ENCODE results near the gene ARHGEF33. TPM values are rescaled to one million over a fixed set of nuclear protein-coding genes. Genes with fewer than 3 reads are reported as not detected.

ARHGEF33 gene
- total RNA-seq, 1 donor from 2014 or later = 0.30 TPM

DNA sequence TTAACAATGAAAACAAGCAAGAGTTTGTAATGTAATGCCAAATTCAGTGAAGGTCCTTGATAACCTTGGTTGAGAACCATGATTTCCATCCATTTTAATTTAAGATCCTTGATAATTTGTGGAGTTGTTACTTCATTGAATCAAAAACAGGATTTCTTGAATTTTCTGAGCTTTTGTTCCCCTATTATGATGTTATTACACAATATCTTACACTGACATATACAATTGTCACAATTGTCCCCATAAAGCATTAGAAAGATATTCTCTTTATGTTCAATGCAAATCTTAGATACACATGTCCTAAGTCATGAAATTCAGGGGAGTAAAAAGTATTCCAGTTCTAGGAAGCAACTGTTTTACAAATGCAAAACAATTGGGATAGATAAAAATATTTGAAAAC is 83.6 kb downstream of the ARHGEF33 start:
- H3K9me3 Mint-ChIP-seq (ENCODE audit: unreplicated experiment) = no peaks in the 10 kb centered on the region

GRCh38 chr2:38975042-38975441 is 85.4 kb downstream of the ARHGEF33 start:
- H3K27ac ChIP-seq (ENCODE audit: low read depth, low read length) = no peak overlapping the region
- no peak overlapping the region for H2AFZ ChIP-seq (ENCODE audit: low read depth, low read length)
- H3K27me3 ChIP-seq (ENCODE audit: insufficient read depth, low read length) = no peaks in the 10 kb centered on the region
- H3K36me3 ChIP-seq (ENCODE audit: insufficient read depth, low read length) = no peaks in the 10 kb centered on the region
- no peaks in the 10 kb centered on the region for H3K4me1 ChIP-seq (ENCODE audit: insufficient read depth, low read length)
- DNase-seq (ENCODE audit: low read depth) (no peak), FAIRE-seq (no peak)
- no peak for TF ChIP-seq CTCF (IDR thresholded peaks at IDR 0.05; ENCODE audit: insufficient read depth, low read depth, low read length)
- TF ChIP-seq EZH2 (IDR thresholded peaks at IDR 0.05; ENCODE audit: insufficient read depth, low read length) = no peak
- no peaks in the 10 kb centered on the region for H3K9me3 ChIP-seq (ENCODE audit: insufficient read depth, low read depth, low read length)
- Mint-ChIP-seq H3K27me3 (ENCODE audit: low read depth, unreplicated experiment) (no peaks in the 10 kb centered on the region), H3K36me3 (ENCODE audit: low read depth, unreplicated experiment) (peaks cover 2% of the 10 kb centered on the region), H3K27ac (ENCODE audit: unreplicated experiment) (no peak overlapping the region), H3K4me1 (ENCODE audit: low read depth, unreplicated experiment) (no peaks in the 10 kb centered on the region), H3K9me3 (ENCODE audit: unreplicated experiment) (no peaks in the 10 kb centered on the region), H3K4me3 (ENCODE audit: unreplicated experiment) (no peak overlapping the region)
- H3K9ac ChIP-seq (ENCODE audit: low read length) = no peak overlapping the region
- no peak overlapping the region for H3K4me2 ChIP-seq (ENCODE audit: low read length)
- no peaks in the 10 kb centered on the region for H4K20me1 ChIP-seq (ENCODE audit: insufficient read depth, low read length)
- H3K79me2 ChIP-seq (ENCODE audit: insufficient read depth, low read length) = no peaks in the 10 kb centered on the region
- no peak overlapping the region for H3K4me3 ChIP-seq (ENCODE audit: insufficient read depth, low read depth, low read length)

More for the DNA sequence above, 83.6 kb downstream of the ARHGEF33 start:
- H4K20me1 ChIP-seq (ENCODE audit: insufficient read depth, low read length) = no peaks in the 10 kb centered on the region
- peaks cover 3% of the 10 kb centered on the region for H3K27me3 Mint-ChIP-seq (ENCODE audit: low read depth, unreplicated experiment)
- no peaks in the 10 kb centered on the region for H3K27me3 ChIP-seq (ENCODE audit: insufficient read depth, low read length)
- no peak overlapping the region for H3K4me3 Mint-ChIP-seq (ENCODE audit: unreplicated experiment)
- H3K4me2 ChIP-seq (ENCODE audit: low read length) = no peak overlapping the region
- DNase-seq (ENCODE audit: low read depth) (no peak), FAIRE-seq (no peak)
- H3K27ac Mint-ChIP-seq (ENCODE audit: unreplicated experiment) = no peak overlapping the region
- peaks cover 2% of the 10 kb centered on the region for H3K36me3 Mint-ChIP-seq (ENCODE audit: low read depth, unreplicated experiment)
- no peaks in the 10 kb centered on the region for H3K36me3 ChIP-seq (ENCODE audit: insufficient read depth, low read length)
- no peaks in the 10 kb centered on the region for H3K9me3 ChIP-seq (ENCODE audit: insufficient read depth, low read depth, low read length)
- TF ChIP-seq EZH2 (IDR thresholded peaks at IDR 0.05; ENCODE audit: insufficient read depth, low read length) = no peak
- TF ChIP-seq CTCF (IDR thresholded peaks at IDR 0.05; ENCODE audit: insufficient read depth, low read depth, low read length) = no peak
- H3K4me1 ChIP-seq (ENCODE audit: insufficient read depth, low read length) = no peaks in the 10 kb centered on the region
- no peak overlapping the region for H3K27ac ChIP-seq (ENCODE audit: low read depth, low read length)
- no peak overlapping the region for H3K9ac ChIP-seq (ENCODE audit: low read length)
- H2AFZ ChIP-seq (ENCODE audit: low read depth, low read length) = no peak overlapping the region
- no peaks in the 10 kb centered on the region for H3K4me1 Mint-ChIP-seq (ENCODE audit: low read depth, unreplicated experiment)
- no peaks in the 10 kb centered on the region for H3K79me2 ChIP-seq (ENCODE audit: insufficient read depth, low read length)
- H3K4me3 ChIP-seq (ENCODE audit: insufficient read depth, low read depth, low read length) = no peak overlapping the region

GRCh38 chr2:38977047-38977446 is 87.4 kb downstream of the ARHGEF33 start:
- Mint-ChIP-seq H3K4me1 (ENCODE audit: low read depth, unreplicated experiment) (no peaks in the 10 kb centered on the region), H3K9me3 (ENCODE audit: unreplicated experiment) (no peaks in the 10 kb centered on the region), H3K4me3 (ENCODE audit: unreplicated experiment) (no peak overlapping the region), H3K27me3 (ENCODE audit: low read depth, unreplicated experiment) (no peaks in the 10 kb centered on the region), H3K36me3 (ENCODE audit: low read depth, unreplicated experiment) (peaks cover 2% of the 10 kb centered on the region), H3K27ac (ENCODE audit: unreplicated experiment) (no peak overlapping the region)
- Histone ChIP-seq H3K4me3 (ENCODE audit: insufficient read depth, low read depth, low read length) (no peak overlapping the region), H3K4me1 (ENCODE audit: insufficient read depth, low read length) (no peaks in the 10 kb centered on the region), H3K27ac (ENCODE audit: low read depth, low read length) (no peak overlapping the region), H3K4me2 (ENCODE audit: low read length) (no peak overlapping the region), H3K9me3 (ENCODE audit: insufficient read depth, low read depth, low read length) (no peaks in the 10 kb centered on the region), H4K20me1 (ENCODE audit: insufficient read depth, low read length) (no peaks in the 10 kb centered on the region), H2AFZ (ENCODE audit: low read depth, low read length) (no peak overlapping the region), H3K36me3 (ENCODE audit: insufficient read depth, low read length) (no peaks in the 10 kb centered on the region), H3K79me2 (ENCODE audit: insufficient read depth, low read length) (no peaks in the 10 kb centered on the region), H3K9ac (ENCODE audit: low read length) (no peak overlapping the region), H3K27me3 (ENCODE audit: insufficient read depth, low read length) (no peaks in the 10 kb centered on the region)
- no peak for DNase-seq (ENCODE audit: low read depth)
- no peak for TF ChIP-seq EZH2 (IDR thresholded peaks at IDR 0.05; ENCODE audit: insufficient read depth, low read length)
- no peak for TF ChIP-seq CTCF (IDR thresholded peaks at IDR 0.05; ENCODE audit: insufficient read depth, low read depth, low read length)
- FAIRE-seq = no peak

Measured in astrocyte (in vitro differentiated cells and primary cell).